ENCODE data around the gene SLC6A20.

Gene SLC6A20

DNA sequence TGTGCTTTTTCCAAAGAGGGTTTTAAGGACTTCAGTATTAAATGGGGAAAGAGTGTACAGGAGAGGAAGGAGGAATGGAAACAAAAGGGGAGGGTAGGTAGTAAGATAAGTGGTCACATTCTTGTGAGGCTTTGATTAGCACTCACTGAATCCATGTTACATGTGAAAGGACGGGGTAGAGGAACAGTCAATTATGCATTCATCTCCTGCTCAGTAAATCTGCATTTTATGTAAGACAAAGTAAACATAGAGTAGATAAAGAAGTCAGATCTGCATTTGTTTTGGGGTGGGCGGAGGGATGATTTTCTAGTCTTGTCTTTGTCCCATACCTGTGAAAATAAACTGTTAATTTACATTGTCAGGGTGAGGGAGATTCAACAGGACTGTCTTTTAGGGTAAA is 56.3 kb downstream of the SLC6A20 start:
- Mint-ChIP-seq H3K4me3 (no peak overlapping the region), H3K4me1 (peaks cover 39% of the 10 kb centered on the region), H3K36me3 (peaks cover 19% of the 10 kb centered on the region), H3K27me3 (no peaks in the 10 kb centered on the region), H3K27ac (peak overlapping the region; percentile 88), H3K9me3 (no peaks in the 10 kb centered on the region)

DNA sequence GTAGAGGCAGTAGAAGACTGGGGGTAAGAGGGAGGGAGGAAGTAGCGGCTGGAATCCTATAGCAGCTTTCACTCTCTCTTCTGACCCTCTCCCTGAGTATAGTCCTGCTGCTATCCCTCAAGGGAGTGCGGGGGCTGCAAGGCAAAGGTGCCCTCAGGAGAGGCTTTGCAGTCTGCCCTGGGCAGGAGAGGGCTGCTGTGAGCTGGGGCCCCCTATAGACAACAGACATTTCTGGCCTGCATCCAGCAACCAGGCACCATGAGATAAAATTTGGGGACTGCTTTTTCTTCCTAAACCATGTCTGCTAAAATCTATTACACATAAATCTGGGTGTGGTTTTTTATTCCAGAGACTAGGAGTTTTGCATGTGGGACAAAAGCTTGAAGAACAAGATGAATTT is 59.1 kb downstream of the SLC6A20 start:
- peaks cover 27% of the 10 kb centered on the region for H3K36me3 Mint-ChIP-seq
- H3K27ac Mint-ChIP-seq = peak overlapping the region; percentile 49
- H3K9me3 Mint-ChIP-seq = no peaks in the 10 kb centered on the region

DNA sequence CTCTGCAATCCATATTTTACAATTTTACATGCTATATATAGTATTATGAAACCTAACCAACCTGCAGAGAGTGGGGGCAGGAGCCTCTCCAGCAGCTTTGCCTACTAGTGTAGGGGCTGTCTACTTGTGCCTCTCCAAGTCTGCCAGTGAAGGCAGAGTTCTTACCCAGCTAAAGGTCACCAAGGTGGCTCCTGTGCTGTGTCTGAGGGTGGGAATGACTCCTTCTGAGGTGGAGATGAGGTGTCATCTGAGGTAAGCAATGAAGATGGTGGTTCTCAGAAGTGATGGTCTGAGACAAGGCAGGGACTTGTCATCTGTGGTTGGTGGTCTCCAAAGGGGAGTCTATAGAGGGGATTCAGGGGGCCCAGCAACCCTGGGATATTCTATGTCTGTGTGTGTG is 59.6 kb downstream of the SLC6A20 start:
- H3K4me1 Mint-ChIP-seq = peaks cover 34% of the 10 kb centered on the region
- H3K27ac Mint-ChIP-seq = peak overlapping the region; percentile 49
- peaks cover 28% of the 10 kb centered on the region for H3K36me3 Mint-ChIP-seq
- H3K4me3 Mint-ChIP-seq = no peak overlapping the region
- no peaks in the 10 kb centered on the region for H3K27me3 Mint-ChIP-seq
- no peaks in the 10 kb centered on the region for H3K9me3 Mint-ChIP-seq

More for the DNA sequence above, 59.1 kb downstream of the SLC6A20 start:
- Mint-ChIP-seq H3K27me3 (no peaks in the 10 kb centered on the region), H3K4me1 (peaks cover 36% of the 10 kb centered on the region), H3K4me3 (no peak overlapping the region)

DNA sequence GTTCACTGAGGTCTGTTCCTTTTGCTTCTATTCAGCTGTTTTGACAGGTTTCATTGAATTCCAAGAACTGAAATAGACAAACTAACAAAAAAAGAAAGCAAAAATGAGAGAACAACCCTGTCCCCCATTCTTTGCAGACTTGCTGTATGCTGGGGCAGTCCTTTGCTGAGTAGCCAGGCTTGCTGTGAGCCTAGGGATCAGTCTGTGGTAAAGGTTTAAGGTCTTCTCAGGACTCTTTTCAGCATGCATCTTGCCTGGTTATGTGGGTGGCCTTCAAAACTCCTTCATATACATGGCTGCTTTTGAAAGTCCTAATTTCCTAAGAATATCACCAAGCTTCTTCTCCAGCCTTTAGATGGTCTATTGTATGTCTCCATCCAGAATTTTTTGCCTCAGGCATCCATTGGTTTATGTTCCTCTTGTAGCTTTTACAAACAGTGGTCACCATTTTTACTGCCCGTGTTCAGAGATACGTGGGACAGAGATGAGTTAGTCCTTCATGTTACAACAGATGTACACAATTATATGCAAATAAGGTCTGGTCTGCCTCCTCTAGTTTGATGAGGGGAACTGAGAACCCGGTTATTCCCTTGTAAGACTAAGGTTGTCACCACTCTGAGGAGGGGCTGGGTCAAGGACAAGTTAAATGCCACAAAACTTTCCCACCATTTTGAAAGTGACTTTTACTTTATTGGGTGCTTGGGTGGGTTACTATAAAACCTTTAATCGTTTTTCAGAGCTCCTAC is 65.8 kb downstream of the SLC6A20 start:
- Mint-ChIP-seq H3K9me3 (no peaks in the 10 kb centered on the region), H3K27me3 (no peaks in the 10 kb centered on the region), H3K36me3 (peaks cover 26% of the 10 kb centered on the region), H3K4me3 (no peak overlapping the region), H3K4me1 (peaks cover 32% of the 10 kb centered on the region), H3K27ac (no peak overlapping the region)

GRCh38 chr3:45729614-45730013 is 66.7 kb downstream of the SLC6A20 start:
- Mint-ChIP-seq H3K4me1 (peaks cover 42% of the 10 kb centered on the region), H3K27ac (peak overlapping the region; percentile 83), H3K36me3 (peaks cover 26% of the 10 kb centered on the region), H3K9me3 (no peaks in the 10 kb centered on the region), H3K27me3 (no peaks in the 10 kb centered on the region), H3K4me3 (no peak overlapping the region)

DNA sequence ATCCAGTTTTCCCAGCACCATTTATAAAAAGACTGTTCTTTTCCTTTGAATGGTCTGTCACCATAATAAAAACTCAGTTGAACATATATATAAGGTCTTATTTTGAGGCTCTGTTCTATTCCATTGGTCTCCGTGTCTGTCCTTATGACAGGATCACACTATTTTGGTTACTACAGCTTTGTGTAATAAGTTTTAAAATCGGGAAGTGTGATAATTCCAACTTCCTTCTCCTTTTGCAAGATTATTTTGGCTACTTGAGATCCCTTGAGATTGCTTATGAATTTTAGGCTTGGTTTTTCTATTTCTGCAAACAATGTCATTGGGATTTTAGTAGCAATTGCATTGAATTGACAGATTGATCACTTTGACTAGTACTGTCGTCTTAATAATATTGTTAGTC is 71.4 kb downstream of the SLC6A20 start:
- no peak overlapping the region for H3K27ac Mint-ChIP-seq
- no peaks in the 10 kb centered on the region for H3K27me3 Mint-ChIP-seq
- H3K36me3 Mint-ChIP-seq = peaks cover 39% of the 10 kb centered on the region
- H3K4me1 Mint-ChIP-seq = peaks cover 54% of the 10 kb centered on the region
- no peaks in the 10 kb centered on the region for H3K9me3 Mint-ChIP-seq
- H3K4me3 Mint-ChIP-seq = no peak overlapping the region

DNA sequence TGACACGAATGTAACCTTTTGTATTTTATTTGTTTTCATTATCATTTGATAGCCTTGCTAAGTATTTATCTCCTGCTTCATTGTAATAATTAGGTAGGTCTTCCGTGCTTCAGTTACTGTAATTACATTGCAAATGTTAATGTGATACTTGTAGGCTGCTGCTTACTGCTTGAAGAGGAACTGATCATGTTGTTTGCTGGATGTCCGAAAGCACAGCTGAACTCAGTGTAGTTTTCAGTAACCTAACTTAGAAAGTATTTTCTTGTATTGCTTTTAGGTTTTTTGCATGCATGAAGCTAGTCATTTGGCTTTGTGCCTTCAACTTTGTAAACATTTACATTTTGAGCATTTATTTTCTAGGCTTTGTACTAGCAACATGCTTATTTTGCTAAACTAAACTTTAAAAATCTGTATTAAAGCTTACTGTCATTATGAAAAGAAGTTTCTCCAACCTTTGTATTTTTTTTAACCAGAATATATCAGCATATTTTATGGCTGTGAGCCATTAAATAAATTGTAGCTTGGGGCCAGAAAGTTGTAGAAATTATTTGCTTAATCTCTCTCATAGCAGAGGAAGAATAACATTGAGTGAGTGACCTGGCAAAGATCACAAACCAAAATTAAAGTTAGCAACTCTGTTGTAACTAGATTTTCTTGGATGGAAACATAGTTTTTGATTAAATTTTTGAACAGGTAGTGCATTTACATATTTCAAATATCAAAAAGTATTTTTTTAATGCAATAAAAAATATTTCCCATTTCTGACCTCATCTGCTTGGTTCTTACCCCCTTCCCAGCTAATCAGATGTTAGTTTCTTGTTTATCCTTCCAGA is 76.5 kb downstream of the SLC6A20 start:
- Mint-ChIP-seq H3K36me3 (peaks cover 40% of the 10 kb centered on the region), H3K27me3 (no peaks in the 10 kb centered on the region), H3K27ac (peak overlapping the region; percentile 38), H3K4me1 (peaks cover 55% of the 10 kb centered on the region), H3K9me3 (no peaks in the 10 kb centered on the region), H3K4me3 (no peak overlapping the region)

GRCh38 chr3:45716790-45717336 is 79.5 kb downstream of the SLC6A20 start:
- no peaks in the 10 kb centered on the region for H3K9me3 Mint-ChIP-seq
- H3K4me3 Mint-ChIP-seq = no peak overlapping the region
- peaks cover 44% of the 10 kb centered on the region for H3K4me1 Mint-ChIP-seq
- H3K27me3 Mint-ChIP-seq = no peaks in the 10 kb centered on the region
- peak overlapping the region; percentile 80 for H3K27ac Mint-ChIP-seq
- peaks cover 21% of the 10 kb centered on the region for H3K36me3 Mint-ChIP-seq

GRCh38 chr3:45715945-45716344 is 80.4 kb downstream of the SLC6A20 start:
- Mint-ChIP-seq H3K36me3 (peaks cover 26% of the 10 kb centered on the region), H3K9me3 (no peaks in the 10 kb centered on the region), H3K27me3 (no peaks in the 10 kb centered on the region), H3K4me1 (peaks cover 46% of the 10 kb centered on the region), H3K4me3 (no peak overlapping the region), H3K27ac (peak overlapping the region; percentile 21)

DNA sequence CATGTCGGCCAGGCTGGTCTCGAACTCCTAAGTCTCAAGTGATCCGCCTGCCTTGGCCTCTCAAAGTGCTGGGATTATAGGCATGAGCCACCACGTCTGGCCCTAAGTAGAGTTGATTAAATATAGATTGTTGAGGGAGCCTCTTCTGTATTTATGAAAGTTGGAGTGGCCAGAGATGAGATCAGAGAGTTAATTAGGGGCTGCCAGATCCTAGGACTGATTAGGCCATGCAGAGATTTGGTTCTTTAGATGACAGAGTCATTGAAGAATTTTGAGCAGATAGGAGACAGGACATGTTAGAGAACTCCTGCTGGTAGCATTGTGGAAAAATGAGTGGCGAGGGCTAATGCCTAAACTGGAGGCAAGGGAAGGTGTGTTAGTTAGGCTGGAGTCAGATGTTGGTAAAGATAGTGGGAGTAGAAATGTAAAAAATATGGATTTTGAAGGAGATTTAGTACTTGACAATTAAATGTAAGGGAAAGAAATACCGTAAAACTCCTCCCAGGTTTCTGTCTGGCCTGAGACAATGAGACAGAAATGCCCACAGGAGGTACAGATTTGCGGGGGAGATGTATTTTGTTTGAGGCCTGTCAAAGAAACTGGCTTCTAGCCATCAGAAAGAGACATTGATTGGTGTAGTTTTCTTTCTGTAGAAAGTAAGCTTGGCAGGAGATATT is 83.8 kb downstream of the SLC6A20 start:
- no peak overlapping the region for H3K4me3 Mint-ChIP-seq

GRCh38 chr3:45711931-45712330 is 84.4 kb downstream of the SLC6A20 start:
- H3K4me1 Mint-ChIP-seq = peaks cover 29% of the 10 kb centered on the region
- H3K4me3 Mint-ChIP-seq = no peak overlapping the region
- H3K9me3 Mint-ChIP-seq = no peaks in the 10 kb centered on the region
- peaks cover 30% of the 10 kb centered on the region for H3K36me3 Mint-ChIP-seq
- H3K27me3 Mint-ChIP-seq = no peaks in the 10 kb centered on the region
- H3K27ac Mint-ChIP-seq = no peak overlapping the region

More for the DNA sequence above, 83.8 kb downstream of the SLC6A20 start:
- Mint-ChIP-seq H3K4me1 (peaks cover 30% of the 10 kb centered on the region), H3K9me3 (no peaks in the 10 kb centered on the region), H3K27ac (peak overlapping the region; percentile 42), H3K27me3 (no peaks in the 10 kb centered on the region), H3K36me3 (peaks cover 31% of the 10 kb centered on the region)

- Mint-ChIP-seq H3K27me3 (no peaks in the 10 kb centered on the region), H3K27ac (no peak overlapping the region), H3K36me3 (peaks cover 23% of the 10 kb centered on the region), H3K9me3 (no peaks in the 10 kb centered on the region), H3K4me1 (peaks cover 57% of the 10 kb centered on the region), H3K4me3 (no peak overlapping the region)
Observed at GRCh38 chr3:45705839-45706808, 90.2 kb downstream of the SLC6A20 start.
